IMR-90 (cell line): ENCODE results near the gene ZNF236. TPM values are rescaled to one million over a fixed set of nuclear protein-coding genes. Genes with fewer than 3 reads are reported as not detected.

ENCODE experiments used
- ATAC-seq: fragments of 200-7000 bp; cut with Tn5 transposase; 2 replicates; pipeline ENCODE4 v1.9.1; 2020; ENCODE audit warnings: low read depth, mild to moderate bottlenecking, moderate library complexity
- BruUV-seq: library from RNA; stranded (reverse); fragments of 400-500 nt; replicated peaks from 2 replicates; lab custom pipeline; 2021; lab: Mats Ljungman, UMichigan
- CTCF ChIA-PET: fragments of 300-600 bp; formaldehyde crosslinking; extraction: SDS; loops from one replicate; lab custom pipeline; 2021; ENCODE audit warnings: antibody characterized with exemption; lab: Yijun Ruan, JAX
- POLR2A ChIA-PET: fragments of 300-600 bp; sonication (Branson Sonifier 250); formaldehyde crosslinking; loops from one replicate; lab custom pipeline; 2022; ENCODE audit warnings: antibody characterized with exemption; ENCODE audit not compliant: unreplicated experiment; lab: Charles Lee
- DNase-seq: peaks from one replicate; pipeline ENCODE4 v3.0.0; 2013
- H2AFZ ChIP-seq: replicated peaks from 2 replicates; pipeline ENCODE3; 2013; ENCODE audit warnings: low read length, mild to moderate bottlenecking; ENCODE audit not compliant: poor library complexity
- H2AK5ac ChIP-seq: 2 replicates; pipeline ENCODE4 v1.6.1; 2013; ENCODE audit warnings: low read depth, low read length, inconsistent platforms
- H2AK9ac ChIP-seq: replicated peaks from 2 replicates; pipeline ENCODE3; 2013; ENCODE audit warnings: mild to moderate bottlenecking, low read depth, low read length, moderate library complexity; ENCODE audit not compliant: poor library complexity
- H2BK120ac ChIP-seq: 2 replicates; pipeline ENCODE4 v1.6.1; 2013; ENCODE audit warnings: low read depth, low read length, inconsistent platforms
- H2BK15ac ChIP-seq: 3 replicates; pipeline ENCODE4 v1.6.1; 2013; ENCODE audit warnings: low read depth, low read length, inconsistent platforms
- H2BK20ac ChIP-seq: 2 replicates; pipeline ENCODE4 v1.6.1; 2013; ENCODE audit warnings: low read depth, mild to moderate bottlenecking, inconsistent platforms, low read length, moderate library complexity
- H2BK5ac ChIP-seq: 2 replicates; pipeline ENCODE4 v1.6.1; 2013; ENCODE audit warnings: mild to moderate bottlenecking, low read depth, low read length, inconsistent platforms; ENCODE audit not compliant: poor library complexity, severe bottlenecking
- H3K14ac ChIP-seq: replicated peaks from 2 replicates; pipeline ENCODE4 v1.6.1; 2013; ENCODE audit warnings: low read depth, low read length, inconsistent platforms
- H3K18ac ChIP-seq: 2 replicates; pipeline ENCODE4 v1.6.1; 2013; ENCODE audit warnings: low read depth, low read length, control low read depth
- H3K23ac ChIP-seq: 2 replicates; pipeline ENCODE4 v1.6.1; 2013; ENCODE audit warnings: low read depth, low read length, inconsistent platforms
- H3K27ac ChIP-seq: 2 replicates; pipeline ENCODE4 v1.5.1; 2013; ENCODE audit warnings: mild to moderate bottlenecking, control low read depth, low read length; ENCODE audit not compliant: insufficient read depth
- H3K27me3 ChIP-seq: 2 replicates; pipeline ENCODE4 v1.6.1; 2013; ENCODE audit warnings: low read length; ENCODE audit not compliant: control insufficient read depth, insufficient read depth
- H3K36me3 ChIP-seq: 2 replicates; pipeline ENCODE4 v1.6.1; 2013; ENCODE audit warnings: low read length, mixed read lengths; ENCODE audit not compliant: control insufficient read depth, insufficient read depth
- H3K4ac ChIP-seq: 2 replicates; pipeline ENCODE4 v1.6.1; 2013; ENCODE audit warnings: low read depth, low read length, inconsistent platforms
- H3K4me1 ChIP-seq: 2 replicates; pipeline ENCODE4 v1.6.1; 2013; ENCODE audit warnings: low read length, mixed read lengths; ENCODE audit not compliant: control insufficient read depth, insufficient read depth
- H3K4me2 ChIP-seq: 2 replicates; pipeline ENCODE4 v1.6.1; 2013; ENCODE audit warnings: low read depth, mild to moderate bottlenecking, control low read depth, low read length, moderate library complexity
- H3K4me3 ChIP-seq: 2 replicates; pipeline ENCODE4 v1.5.1; 2013; ENCODE audit warnings: low read depth, mild to moderate bottlenecking, control low read depth, low read length, moderate library complexity; ENCODE audit not compliant: insufficient read depth
- H3K56ac ChIP-seq: 2 replicates; pipeline ENCODE4 v1.6.1; 2013; ENCODE audit warnings: low read length, inconsistent platforms; ENCODE audit not compliant: insufficient read depth; ENCODE audit errors: extremely low read depth
- H3K79me1 ChIP-seq, 2 experiments: 2 replicates each; pipeline ENCODE4 v1.6.1; 2013; ENCODE audit warnings: low read length in 2 of 2, inconsistent platforms in 1 of 2, low read depth in 1 of 2
- H3K9ac ChIP-seq: 2 replicates; pipeline ENCODE4 v1.6.1; 2013; ENCODE audit warnings: low read depth, low read length, control low read depth
- H3K9me1 ChIP-seq: 2 replicates; pipeline ENCODE4 v1.6.1; 2013; ENCODE audit warnings: low read length, inconsistent platforms; ENCODE audit not compliant: insufficient read depth
- H3K9me3 ChIP-seq: 2 replicates; pipeline ENCODE4 v1.6.1; 2013; ENCODE audit warnings: low read length; ENCODE audit not compliant: control insufficient read depth, insufficient read depth
- H4K20me1 ChIP-seq: 2 replicates; pipeline ENCODE4 v1.6.1; 2013; ENCODE audit warnings: low read length, inconsistent platforms; ENCODE audit not compliant: insufficient read depth
- H4K5ac ChIP-seq: 2 replicates; pipeline ENCODE4 v1.6.1; 2013; ENCODE audit warnings: mild to moderate bottlenecking, low read depth, low read length, control low read depth
- H4K8ac ChIP-seq, 2 experiments: 2 replicates each; pipeline ENCODE4 v1.6.1; 2013; ENCODE audit warnings: low read depth in 2 of 2, low read length in 2 of 2, control low read depth in 1 of 2, inconsistent platforms in 1 of 2
- H4K91ac ChIP-seq: 2 replicates; pipeline ENCODE4 v1.6.1; 2013; ENCODE audit warnings: low read depth, low read length, inconsistent platforms; ENCODE audit not compliant: insufficient read depth
- BHLHE40 ChIP-seq: fragments of 150-350 bp; IDR thresholded peaks from 2 replicates; pipeline ENCODE4 v1.6.1; 2016; ENCODE audit warnings: mild to moderate bottlenecking, low read depth, low read length
- CEBPB ChIP-seq: IDR thresholded peaks from 2 replicates; pipeline ENCODE4 v1.6.1; 2012; ENCODE audit warnings: low read depth, low read length, improper control_type of control experiment
- ELK1 ChIP-seq: fragments of 150-350 bp; IDR thresholded peaks from 2 replicates; pipeline ENCODE4 v1.6.1; 2016; ENCODE audit warnings: low read depth, mild to moderate bottlenecking, low read length, moderate library complexity, borderline replicate concordance
- FOS ChIP-seq: fragments of 150-350 bp; IDR thresholded peaks from 2 replicates; pipeline ENCODE4 v1.6.1; 2016; ENCODE audit warnings: low read depth, low read length
- RAD21 ChIP-seq: IDR thresholded peaks from 2 replicates; pipeline ENCODE4 v1.6.1; 2012; ENCODE audit warnings: low read length, improper control_type of control experiment
- USF2 ChIP-seq: fragments of 150-350 bp; IDR thresholded peaks from 2 replicates; pipeline ENCODE4 v1.6.1; 2017; ENCODE audit warnings: mild to moderate bottlenecking, antibody characterized with exemption, low read length, low read depth
- WGBS, 2 experiments: methylation state at CpG; one replicate each; pipeline versions ENCODE4 v1.1.5 to v1.1.7; 2013; ENCODE audit warnings: missing lambda C conversion rate in 2 of 2; ENCODE audit not compliant: insufficient read length in 1 of 2; ENCODE audit errors: extremely low coverage in 2 of 2; 5-methylcytosine and 5-hydroxymethylcytosine counted together
- dilution Hi-C: fragments of 300-500 bp; cut with HindIII; formaldehyde crosslinking; loops from one replicate; pipeline ENCODE4 v1.14.3; 2018; ENCODE audit warnings: low sequenced_read_pairs; ENCODE audit not compliant: unreplicated experiment
- in situ Hi-C: fragments of 300-500 bp; cut with MboI; formaldehyde crosslinking; loops from 3 replicates; pipeline ENCODE4 v1.14.3; 2019; ENCODE audit warnings: low sequenced_read_pairs, inconsistent platforms, mixed read lengths
- intact Hi-C: fragments of 100-400 bp; cut with micrococcal nuclease; formaldehyde crosslinking; loops from 2 replicates; pipeline ENCODE4 v1.10.0; 2022
- polyA plus RNA-seq, 3 experiments: library from polyadenylated mRNA; depleted of rRNA; stranded (reverse); fragments of >200 nt; gene quantifications; 2 replicates each; pipeline ENCODE4 v1.2.3, GENCODE V29; 2012; ENCODE audit warnings: low replicate concordance in 1 of 3
- total RNA-seq: library from RNA; depleted of rRNA; stranded (reverse); fragments of >200 nt; gene quantifications from 2 replicates; pipeline ENCODE4 v1.2.3, GENCODE V29; 2012

ZNF236 gene
- total and polyA plus RNA-seq, 2 of the 4 experiments (the other 2 are of a cell fraction), result 3.6 to 9.7 TPM

- Histone ChIP-seq H4K5ac (no peak overlapping the region), H3K9ac (no peak overlapping the region), H2AK5ac (no peak overlapping the region), H3K14ac (no peak overlapping the region), H3K4me1 (no peaks in the 10 kb centered on the region), H3K4ac (no peak overlapping the region), H4K91ac (no peak overlapping the region), H3K18ac (no peak overlapping the region), H2BK20ac (no peak overlapping the region), H3K4me3 (no peak overlapping the region), H3K27ac (no peak overlapping the region), H2AK9ac (no peak overlapping the region), H2BK120ac (no peak overlapping the region), H3K23ac (no peak overlapping the region), H3K27me3 (no peaks in the 10 kb centered on the region), H2BK5ac (no peak overlapping the region), H3K9me1 (no peaks in the 10 kb centered on the region), H3K56ac (no peak overlapping the region), H4K20me1 (no peaks in the 10 kb centered on the region), H2AFZ (no peak overlapping the region), H3K9me3 (no peaks in the 10 kb centered on the region), H4K8ac (no peak overlapping the region), H3K4me2 (no peak overlapping the region), H2BK15ac (no peak overlapping the region), H3K79me1 (no peaks in the 10 kb centered on the region), H3K36me3 (peaks cover 23% of the 10 kb centered on the region)
- ATAC-seq (no peak), DNase-seq (no peak)
- in situ Hi-C loops, result no loop called here
- POLR2A ChIA-PET, result no interaction called here
- no TSS peak for BruUV-seq
- CTCF ChIA-PET, result interaction anchor here (1.2 kb wide), 1 partner anchor 19 kb away, joined by 3 read pairs; no protein-coding TSS in a partner anchor
- intact Hi-C loops, result no loop called here
- TF ChIP-seq CEBPB (no peak), BHLHE40 (no peak), RAD21 (no peak), USF2 (no peak), ELK1 (no peak), FOS (no peak)
- dilution Hi-C loops, result no loop called here
- WGBS, 2 experiments, result 88% methylated on average over 3 of the region's 6 CpGs; no CpG with 5 or more reads in 1 of the 2 experiments
Measured at GRCh38 chr18:76903386-76903785, 81.0 kb downstream of the ZNF236 start.
